Thyroid gland (tissue), 4 donors: ENCODE measurements around the gene PCDHGB7. TPM values are rescaled to one million over a fixed set of nuclear protein-coding genes. Genes with fewer than 3 reads are reported as not detected.
"Not testable (repeated sequence)": the region's sequence is repeated elsewhere in the genome, so short reads cannot be mapped to it uniquely, and the experiment has no call there.

Source experiments
- DNase-seq, 2 donors: peaks; one replicate each; pipeline ENCODE4 v3.0.0-alpha.2; 2019
- H3K27ac ChIP-seq, 3 donors: fragments of 200-600 bp; sonication (generic); 1 replicate in 2 of 3; 2 replicates in 1 of 3; pipeline ENCODE4 v1.5.1; 2016 to 2019; ENCODE audit warnings: mild to moderate bottlenecking in 1 of 3, moderate library complexity in 1 of 3
- H3K27me3 ChIP-seq: fragments of 200-600 bp; sonication (generic); one replicate; pipeline ENCODE4 v1.5.1; 2019
- H3K36me3 ChIP-seq, 2 donors: fragments of 200-600 bp; sonication (generic); one replicate each; pipeline ENCODE4 v1.5.1; 2016 to 2019
- H3K4me1 ChIP-seq, 2 donors: fragments of 200-600 bp; sonication (generic); one replicate each; pipeline ENCODE4 v1.5.1; 2017 to 2019
- H3K4me3 ChIP-seq, 3 donors: fragments of 200-600 bp; sonication (generic); replicated peaks in 1 of 3; 1 replicate in 2 of 3; 2 replicates in 1 of 3; pipeline ENCODE4 v1.5.1; 2016; ENCODE audit warnings: mild to moderate bottlenecking in 1 of 3
- H3K9me3 ChIP-seq: fragments of 200-600 bp; sonication (generic); one replicate; pipeline ENCODE4 v1.5.1; 2017
- CTCF ChIP-seq, 6 experiments: fragments of 200-600 bp in 3 of 6; fragments of 450-650 bp in 3 of 6; sonication (generic) in 3 of 6; IDR thresholded peaks; one replicate each; pipeline ENCODE4 v1.5.1; 2016 to 2019; ENCODE audit warnings: antibody characterized with exemption in 6 of 6, mild to moderate bottlenecking in 2 of 6, inconsistent platforms in 1 of 6, moderate library complexity in 1 of 6
- POLR2A ChIP-seq, 2 donors: fragments of 450-650 bp; IDR thresholded peaks; one replicate each; pipeline ENCODE4 v1.6.1; 2017; ENCODE audit warnings: antibody characterized with exemption in 2 of 2, mild to moderate bottlenecking in 2 of 2, moderate library complexity in 1 of 2
- WGBS, 2 donors: methylation state at CpG; one replicate each; pipeline ENCODE4 v1.1.5; 2017; 5-methylcytosine and 5-hydroxymethylcytosine counted together
- intact Hi-C: fragments of 100-400 bp; cut with DNase I; formaldehyde crosslinking; loops from one replicate; pipeline ENCODE4 v1.15.1; 2023
- total RNA-seq, 4 donors: library from RNA; depleted of rRNA; stranded (reverse); fragments of >200 nt; gene quantifications; one replicate each; pipeline ENCODE4 v1.2.3, GENCODE V29; 2016

Gene PCDHGB7
- total RNA-seq, 4 donors from 2014 or later = 9.5 to 19.7 (median 11.3) TPM

- H3K27ac ChIP-seq, H3K36me3 ChIP-seq, H3K9me3 ChIP-seq, intact Hi-C loops, H3K27me3 ChIP-seq, H3K4me1 ChIP-seq, H3K4me3 ChIP-seq: not testable (repeated sequence)
- DNase-seq = peak; percentile 51 to 54
- WGBS, 2 donors = 9 to 10% methylated on average over 19 to 21 of the region's 40 CpGs
- TF ChIP-seq CTCF (IDR thresholded peaks at IDR 0.05) = peak in 4 of 6 experiments; percentile 41 to 58 (median 47)
These were observed 29.7 kb upstream of the PCDHGB7 start, which contains the start of gene PCDHGB4 for GRCh38 chr5:141387557-141388311. PCDHGB4 (plus strand) TSS chr5:141387698; CDS start chr5:141387885, 187 bp downstream.

GRCh38 chr5:141388661-141389060, 28.8 kb upstream of the PCDHGB7 start:
- intact Hi-C loops = no loop called here
- no peak for TF ChIP-seq CTCF (IDR thresholded peaks at IDR 0.05)
- TF ChIP-seq POLR2A (IDR thresholded peaks at IDR 0.05) = no peak
- Histone ChIP-seq H3K4me3 (no peak overlapping the region), H3K27me3 (no peaks in the 10 kb centered on the region), H3K27ac (no peak overlapping the region), H3K9me3 (no peaks in the 10 kb centered on the region), H3K36me3 (no peaks in the 10 kb centered on the region), H3K4me1 (no peaks in the 10 kb centered on the region)
- no peak for DNase-seq
- 47 to 56% methylated on average over 10 of the region's 10 CpGs for WGBS, 2 donors

- intact Hi-C loops = no loop called here
- Histone ChIP-seq H3K27ac (no peak overlapping the region), H3K4me1 (no peaks in the 10 kb centered on the region), H3K36me3 (no peaks in the 10 kb centered on the region), H3K4me3 (no peak overlapping the region), H3K27me3 (no peaks in the 10 kb centered on the region), H3K9me3 (no peaks in the 10 kb centered on the region)
- TF ChIP-seq POLR2A (IDR thresholded peaks at IDR 0.05) (no peak), CTCF (IDR thresholded peaks at IDR 0.05) (no peak)
- WGBS, 2 donors = 28 to 50% methylated on average over 32 to 60 of the region's 77 CpGs
- DNase-seq = no peak
These were observed 28.1 kb upstream of the PCDHGB7 start for GRCh38 chr5:141389153-141390042.

GRCh38 chr5:141392429-141393198, 24.9 kb upstream of the PCDHGB7 start, which contains the start of gene PCDHGA8:
PCDHGA8 (plus strand) TSS chr5:141392633; CDS start chr5:141392814, 181 bp downstream.
- WGBS, 2 donors = 24 to 29% methylated on average over 38 of the region's 38 CpGs
- intact Hi-C loops = no loop called here
- Histone ChIP-seq H3K27ac (no peak within 1 kb of the TSS), H3K27me3 (no peaks in the 10 kb centered on the region), H3K9me3 (no peaks in the 10 kb centered on the region), H3K4me1 (no peaks in the 10 kb centered on the region), H3K36me3 (no peaks in the 10 kb centered on the region), H3K4me3 (no peak within 1 kb of the TSS)
- DNase-seq = no peak
- TF ChIP-seq POLR2A (IDR thresholded peaks at IDR 0.05) (no peak), CTCF (IDR thresholded peaks at IDR 0.05) (no peak)
